BLaER1 treated with 17β-estradiol and CSF1 and Interleukin-3, amounts not matched to agents 10 nM and 100 nM (cell line): ENCODE measurements around the gene ZNF587B.
"Not testable (repeated sequence)": the region's sequence is repeated elsewhere in the genome, so short reads cannot be mapped to it uniquely, and the experiment has no call there.

Source experiments
- H3K27ac ChIP-seq, 11 experiments: shearing (Covaris generic); formaldehyde crosslinking; 2 replicates each; pipeline ENCODE4 v1.8.1; 2022
- H3K27me3 ChIP-seq, 11 experiments: shearing (Covaris generic); formaldehyde crosslinking; 2 replicates each; pipeline ENCODE4 v1.8.1; 2022
- H3K36me3 ChIP-seq, 11 experiments: shearing (Covaris generic); formaldehyde crosslinking; 2 replicates each; pipeline ENCODE4 v1.8.1; 2022
- H3K4me1 ChIP-seq, 10 experiments: shearing (Covaris generic); formaldehyde crosslinking; 2 replicates each; pipeline ENCODE4 v1.8.1; 2022
- H3K4me2 ChIP-seq, 11 experiments: shearing (Covaris generic); formaldehyde crosslinking; 2 replicates each; pipeline ENCODE4 v1.8.1; 2022
- H3K4me3 ChIP-seq, 10 experiments: shearing (Covaris generic); formaldehyde crosslinking; 2 replicates each; pipeline ENCODE4 v1.8.1; 2022
- H3K9ac ChIP-seq, 11 experiments: shearing (Covaris generic); formaldehyde crosslinking; 2 replicates each; pipeline ENCODE4 v1.8.1; 2022
- H3K9me3 ChIP-seq, 11 experiments: shearing (Covaris generic); formaldehyde crosslinking; replicated peaks in 1 of 11; 2 replicates each; pipeline ENCODE4 v1.8.1; 2022
- H4K20me1 ChIP-seq, 11 experiments: shearing (Covaris generic); formaldehyde crosslinking; 2 replicates each; pipeline ENCODE4 v1.8.1; 2022
- Cebpa-rat ChIP-seq, 11 experiments: shearing (Covaris generic); IDR thresholded peaks; 2 replicates each; pipeline ENCODE4 v1.8.1; 2022

ZNF587B gene

GRCh38 chr19:57830071-57830602, at the start of gene ZNF587B:
Gene ZNF587B, plus strand, starts transcription at chr19:57830299. Its CDS starts 230 bp downstream, at chr19:57830529.
- Histone ChIP-seq H3K36me3 (peaks cover 25 to 77% (median 71%) of the 10 kb centered on the region in 11 experiments), H4K20me1 (peaks cover 0 to 79% (median 62%) of the 10 kb centered on the region in 11 experiments; a peak in 17 of 22 replicates), H3K4me3 (no peak within 1 kb of the TSS), H3K4me2 (no peak within 1 kb of the TSS), H3K27me3 (no peaks in the 10 kb centered on the region), H3K27ac (no peak within 1 kb of the TSS), H3K9ac (no peak within 1 kb of the TSS), H3K4me1 (no peaks in the 10 kb centered on the region; a peak in 1 of 20 replicates), H3K9me3 (peaks cover 0 to 16% (median 5%) of the 10 kb centered on the region in 11 experiments; a peak in 8 of 22 replicates)
- no peak for TF ChIP-seq Cebpa-rat (IDR thresholded peaks at IDR 0.05)

- TF ChIP-seq Cebpa-rat (IDR thresholded peaks at IDR 0.05), result no peak
These were observed 43.8 kb upstream of the ZNF587B start for GRCh38 chr19:57786286-57786685.

GRCh38 chr19:57786906-57787305, 43.2 kb upstream of the ZNF587B start:
- TF ChIP-seq Cebpa-rat (IDR thresholded peaks at IDR 0.05), result no peak
- peaks cover 38 to 72% (median 51%) of the 10 kb centered on the region in 11 experiments for H3K9me3 ChIP-seq
- no peak overlapping the region for H3K4me3 ChIP-seq
- H3K4me2 ChIP-seq, result no peak overlapping the region
- no peaks in the 10 kb centered on the region for H3K4me1 ChIP-seq
- H4K20me1 ChIP-seq, result peaks cover 8 to 78% (median 37%) of the 10 kb centered on the region in 11 experiments; a peak in 20 of 22 replicates
- no peaks in the 10 kb centered on the region for H3K27me3 ChIP-seq
- peaks cover 80 to 98% (median 95%) of the 10 kb centered on the region in 11 experiments for H3K36me3 ChIP-seq
- no peak overlapping the region for H3K27ac ChIP-seq
- no peak overlapping the region for H3K9ac ChIP-seq

More at GRCh38 chr19:57786286-57786685, 43.8 kb upstream of the ZNF587B start:
- no peaks in the 10 kb centered on the region for H3K27me3 ChIP-seq
- no peak overlapping the region for H3K4me3 ChIP-seq
- H4K20me1 ChIP-seq, result peaks cover 8 to 72% (median 33%) of the 10 kb centered on the region in 11 experiments; a peak in 20 of 22 replicates
- H3K27ac ChIP-seq, result no peak overlapping the region
- no peaks in the 10 kb centered on the region for H3K4me1 ChIP-seq
- H3K36me3 ChIP-seq, result peaks cover 81 to 98% (median 95%) of the 10 kb centered on the region in 11 experiments
- H3K4me2 ChIP-seq, result no peak overlapping the region
- no peak overlapping the region for H3K9ac ChIP-seq
- peaks cover 44 to 78% (median 57%) of the 10 kb centered on the region in 11 experiments for H3K9me3 ChIP-seq

GRCh38 chr19:57788114-57788692, 41.9 kb upstream of the ZNF587B start:
- no peaks in the 10 kb centered on the region for H3K27me3 ChIP-seq
- peaks cover 28 to 60% (median 40%) of the 10 kb centered on the region in 11 experiments for H3K9me3 ChIP-seq
- no peak; a peak in 1 of 22 replicates for TF ChIP-seq Cebpa-rat (IDR thresholded peaks at IDR 0.05)
- no peak overlapping the region for H3K27ac ChIP-seq
- H3K36me3 ChIP-seq, result peaks cover 84 to 98% (median 95%) of the 10 kb centered on the region in 11 experiments
- H3K4me1 ChIP-seq, result no peaks in the 10 kb centered on the region
- no peak overlapping the region for H3K4me3 ChIP-seq
- no peak overlapping the region for H3K4me2 ChIP-seq
- H3K9ac ChIP-seq, result no peak overlapping the region
- H4K20me1 ChIP-seq, result peaks cover 8 to 91% (median 41%) of the 10 kb centered on the region in 11 experiments; a peak in 20 of 22 replicates

GRCh38 chr19:57789288-57789687, 40.8 kb upstream of the ZNF587B start:
- TF ChIP-seq Cebpa-rat (IDR thresholded peaks at IDR 0.05), result no peak
- Histone ChIP-seq H3K4me2 (no peak overlapping the region), H4K20me1 (peaks cover 8 to 94% (median 41%) of the 10 kb centered on the region in 11 experiments; a peak in 20 of 22 replicates), H3K9ac (no peak overlapping the region), H3K4me3 (no peak overlapping the region), H3K27ac (no peak overlapping the region), H3K4me1 (no peaks in the 10 kb centered on the region), H3K36me3 (peaks cover 85 to 98% (median 95%) of the 10 kb centered on the region in 11 experiments), H3K9me3 (peaks cover 17 to 50% (median 29%) of the 10 kb centered on the region in 11 experiments), H3K27me3 (no peaks in the 10 kb centered on the region)

- H3K4me3 ChIP-seq, H3K9me3 ChIP-seq, H3K27me3 ChIP-seq, H3K9ac ChIP-seq, H3K27ac ChIP-seq, H3K4me2 ChIP-seq: not testable (repeated sequence)
- Histone ChIP-seq H4K20me1 (peaks cover 0 to 82% (median 36%) of the 10 kb centered on the region in 11 experiments; a peak in 13 of 22 replicates), H3K4me1 (peaks cover 0 to 37% (median 7%) of the 10 kb centered on the region in 10 experiments; a peak in 10 of 20 replicates), H3K36me3 (peaks cover 58 to 89% (median 76%) of the 10 kb centered on the region in 11 experiments)
These were observed 33.5 kb upstream of the ZNF587B start for GRCh38 chr19:57796580-57796979.

- Histone ChIP-seq H3K4me2 (peak overlapping the region in 2 of 11 experiments; percentile 59 to 67; a peak in 2 of 22 replicates), H3K4me1 (peaks cover 0 to 64% (median 19%) of the 10 kb centered on the region in 10 experiments; a peak in 17 of 20 replicates), H3K4me3 (no peak overlapping the region), H3K27me3 (no peaks in the 10 kb centered on the region), H3K9me3 (no peaks in the 10 kb centered on the region), H3K9ac (no peak overlapping the region), H3K36me3 (peaks cover 23 to 55% (median 45%) of the 10 kb centered on the region in 11 experiments), H4K20me1 (peaks cover 4 to 82% (median 31%) of the 10 kb centered on the region in 11 experiments; a peak in 16 of 22 replicates), H3K27ac (no peak overlapping the region)
- no peak for TF ChIP-seq Cebpa-rat (IDR thresholded peaks at IDR 0.05)
These were observed 29.4 kb upstream of the ZNF587B start for GRCh38 chr19:57800696-57801095.

GRCh38 chr19:57802269-57802668, 27.8 kb upstream of the ZNF587B start:
- no peaks in the 10 kb centered on the region for H3K9me3 ChIP-seq
- H3K27ac ChIP-seq, result no peak overlapping the region
- H3K36me3 ChIP-seq, result peaks cover 25 to 57% (median 46%) of the 10 kb centered on the region in 11 experiments
- peaks cover 0 to 65% (median 19%) of the 10 kb centered on the region in 10 experiments; a peak in 17 of 20 replicates for H3K4me1 ChIP-seq
- H3K4me2 ChIP-seq, result peak overlapping the region in 2 of 11 experiments; percentile 26 to 40; a peak in 3 of 22 replicates
- peaks cover 5 to 84% (median 34%) of the 10 kb centered on the region in 11 experiments; a peak in 16 of 22 replicates for H4K20me1 ChIP-seq
- no peak for TF ChIP-seq Cebpa-rat (IDR thresholded peaks at IDR 0.05)
- no peak overlapping the region for H3K4me3 ChIP-seq
- H3K9ac ChIP-seq, result no peak overlapping the region
- H3K27me3 ChIP-seq, result no peaks in the 10 kb centered on the region

GRCh38 chr19:57803265-57803593, 26.9 kb upstream of the ZNF587B start:
- peaks cover 5 to 94% (median 39%) of the 10 kb centered on the region in 11 experiments; a peak in 16 of 22 replicates for H4K20me1 ChIP-seq
- H3K9me3 ChIP-seq, result no peaks in the 10 kb centered on the region
- peak overlapping the region; percentile 35 to 86 (median 73) for H3K4me2 ChIP-seq
- H3K27ac ChIP-seq, result peak overlapping the region in 10 of 11 experiments; percentile 4 to 65 (median 43); a peak in 9 of 22 replicates
- no peaks in the 10 kb centered on the region for H3K27me3 ChIP-seq
- peak overlapping the region; percentile 7 to 76 (median 57); a peak in 20 of 22 replicates for H3K9ac ChIP-seq
- peak overlapping the region; percentile 30 to 62 (median 44) for H3K4me3 ChIP-seq
- peaks cover 0 to 57% (median 17%) of the 10 kb centered on the region in 10 experiments; a peak in 17 of 20 replicates for H3K4me1 ChIP-seq
- H3K36me3 ChIP-seq, result peaks cover 34 to 62% (median 50%) of the 10 kb centered on the region in 11 experiments
- no peak for TF ChIP-seq Cebpa-rat (IDR thresholded peaks at IDR 0.05)
